GM23338 (cell line): ENCODE data around the gene MAP2K1.

ENCODE experiments used
- CREB1 ChIP-seq: fragments of 250-450 bp; sonication (Bioruptor Pico); IDR thresholded peaks from 2 replicates; pipeline ENCODE4 v1.5.0; 2020; ENCODE audit warnings: low read depth, mild to moderate bottlenecking, moderate library complexity
- EZH2 ChIP-seq: fragments of 200-600 bp; sonication (generic); IDR thresholded peaks from one replicate; pipeline ENCODE4 v1.8.0; 2017; ENCODE audit warnings: antibody characterized with exemption, mild to moderate bottlenecking, low read depth; ENCODE audit not compliant: unreplicated experiment
- EZH2phosphoT487 ChIP-seq: fragments of 200-600 bp; sonication (generic); IDR thresholded peaks from one replicate; pipeline ENCODE4 v1.8.1; 2018; ENCODE audit warnings: antibody characterized with exemption; ENCODE audit not compliant: unreplicated experiment
- JUNB ChIP-seq: IDR thresholded peaks from one replicate; pipeline ENCODE4 v1.6.1; 2016; ENCODE audit warnings: antibody characterized with exemption; ENCODE audit not compliant: unreplicated experiment
- NANOG ChIP-seq: IDR thresholded peaks from 2 replicates; pipeline ENCODE4 v1.6.1; 2016; ENCODE audit warnings: antibody characterized with exemption, borderline replicate concordance
- POLR2AphosphoS5 ChIP-seq: IDR thresholded peaks from 2 replicates; pipeline ENCODE4 v1.6.1; 2016; ENCODE audit warnings: antibody characterized with exemption, low read depth
- STAT1 ChIP-seq: IDR thresholded peaks from one replicate; pipeline ENCODE4 v1.6.1; 2016; ENCODE audit warnings: antibody characterized with exemption; ENCODE audit not compliant: unreplicated experiment
- ZNF114 ChIP-seq: fragments of 250-450 bp; sonication (Bioruptor Pico); IDR thresholded peaks from 2 replicates; pipeline ENCODE4 v1.5.0; 2020; ENCODE audit warnings: mild to moderate bottlenecking, moderate library complexity
- TF ChIP-seq, protein P1 (sequence below), 2 experiments: fragments of 200-600 bp in 1 of 2; sonication (generic) in 1 of 2; conservative IDR thresholded peaks; 2 replicates each; pipeline versions ENCODE4 v1.5.1 to v1.6.1; 2016 to 2017; ENCODE audit warnings: antibody characterized with exemption in 2 of 2, low read depth in 2 of 2, mild to moderate bottlenecking in 2 of 2, moderate library complexity in 1 of 2

DNA sequence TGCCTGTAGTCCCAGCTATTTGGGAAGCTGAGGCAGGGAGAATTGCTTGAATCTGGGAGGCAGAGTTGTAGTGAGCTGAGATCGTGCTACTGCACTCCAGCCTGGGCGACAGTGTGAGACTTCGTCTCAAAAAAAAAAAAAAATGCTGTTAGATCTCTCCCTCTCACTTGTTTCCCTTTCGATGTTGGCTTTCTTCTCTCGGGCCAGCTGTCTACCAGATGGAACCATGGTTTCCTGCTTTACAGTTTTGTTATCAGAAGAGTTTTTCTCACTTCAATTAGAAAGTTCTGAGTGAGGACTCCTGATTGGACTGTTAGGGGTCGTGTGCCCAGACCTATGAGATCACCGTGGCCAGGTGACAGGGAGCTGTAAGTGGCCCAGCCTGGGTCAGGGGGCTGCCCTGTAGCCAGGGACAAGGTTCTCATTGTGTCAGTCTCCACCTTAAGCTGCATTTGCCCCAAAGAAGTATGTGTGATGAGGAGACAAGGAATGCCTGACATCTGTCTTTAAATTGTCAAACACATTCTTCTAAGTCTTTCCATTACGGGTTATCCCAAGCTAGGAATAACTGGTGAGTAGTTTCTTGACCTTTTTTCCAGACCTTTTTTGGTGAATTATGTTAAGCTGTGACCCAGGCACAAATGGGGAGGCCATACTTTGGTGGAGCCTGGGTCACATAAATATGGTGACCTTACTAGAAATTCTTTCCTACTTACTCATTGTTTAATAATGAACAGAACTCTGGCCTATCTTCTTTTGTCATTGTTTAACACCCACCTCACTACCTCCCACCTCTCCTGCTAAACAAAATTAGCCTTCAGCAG lies 85.7 kb downstream of the MAP2K1 start:
- no peak for TF ChIP-seq EZH2phosphoT487
- no peak for TF ChIP-seq POLR2AphosphoS5
- TF ChIP-seq, protein P1, sequence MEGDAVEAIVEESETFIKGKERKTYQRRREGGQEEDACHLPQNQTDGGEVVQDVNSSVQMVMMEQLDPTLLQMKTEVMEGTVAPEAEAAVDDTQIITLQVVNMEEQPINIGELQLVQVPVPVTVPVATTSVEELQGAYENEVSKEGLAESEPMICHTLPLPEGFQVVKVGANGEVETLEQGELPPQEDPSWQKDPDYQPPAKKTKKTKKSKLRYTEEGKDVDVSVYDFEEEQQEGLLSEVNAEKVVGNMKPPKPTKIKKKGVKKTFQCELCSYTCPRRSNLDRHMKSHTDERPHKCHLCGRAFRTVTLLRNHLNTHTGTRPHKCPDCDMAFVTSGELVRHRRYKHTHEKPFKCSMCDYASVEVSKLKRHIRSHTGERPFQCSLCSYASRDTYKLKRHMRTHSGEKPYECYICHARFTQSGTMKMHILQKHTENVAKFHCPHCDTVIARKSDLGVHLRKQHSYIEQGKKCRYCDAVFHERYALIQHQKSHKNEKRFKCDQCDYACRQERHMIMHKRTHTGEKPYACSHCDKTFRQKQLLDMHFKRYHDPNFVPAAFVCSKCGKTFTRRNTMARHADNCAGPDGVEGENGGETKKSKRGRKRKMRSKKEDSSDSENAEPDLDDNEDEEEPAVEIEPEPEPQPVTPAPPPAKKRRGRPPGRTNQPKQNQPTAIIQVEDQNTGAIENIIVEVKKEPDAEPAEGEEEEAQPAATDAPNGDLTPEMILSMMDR (conservative IDR thresholded peaks at IDR 0.05; ENCODE audit: low read depth in 2 of 2), result no peak
- no peak for TF ChIP-seq EZH2
- no peak for TF ChIP-seq NANOG
- TF ChIP-seq JUNB, result no peak
- TF ChIP-seq STAT1, result no peak
- TF ChIP-seq CREB1 (CRISPR knock-in tag), result no peak
- TF ChIP-seq ZNF114, result no peak
